ENCODE results near the gene RREB1. TPM values are rescaled to one million over a fixed set of nuclear protein-coding genes. Genes with fewer than 3 reads are reported as not detected.
A peak's percentile ranks its signal among the peaks of the same experiment; 100 is the strongest.

The RREB1 gene
- total and polyA plus RNA-seq, 7 experiments from 2014 or later = 4.2 to 56.7 (median 49.2) TPM

- H3K4me1 Mint-ChIP-seq = peaks cover 17 to 37% (median 24%) of the 10 kb centered on the region in 7 donors
- no peaks in the 10 kb centered on the region for H3K9me3 ChIP-seq (ENCODE audit: control insufficient read depth in 2 of 3, low read length in 3 of 3)
- H3K36me3 Mint-ChIP-seq = peaks cover 0 to 7% (median 5%) of the 10 kb centered on the region in 5 donors
- H3K4me3 Mint-ChIP-seq = no peak overlapping the region
- DNase-seq (no peak), ATAC-seq (no peak)
- CTCF ChIA-PET = no interaction called here
- intact Hi-C loops (cut with micrococcal nuclease) = loop anchor here (5.0 to 10.0 kb wide), 4 partner anchors 206 to 543 kb away; no protein-coding TSS in a partner anchor
- no peak overlapping the region for H3K27ac ChIP-seq (ENCODE audit: low read depth, low read length)
- H3K27ac Mint-ChIP-seq = peak overlapping the region in 5 of 9 donors; percentile 17 to 85 (median 69)
- no peak overlapping the region for H3K4me3 ChIP-seq (ENCODE audit: low read length)
- POLR2A ChIA-PET = no interaction called here
- H3K9me3 Mint-ChIP-seq = peaks cover 0 to 1% (median 0%) of the 10 kb centered on the region in 11 donors
- H3K4me1 ChIP-seq (ENCODE audit: control insufficient read depth in 2 of 2, insufficient read depth in 2 of 2, low read length in 2 of 2) = peaks cover 0 to 6% of the 10 kb centered on the region in 2 donors
- H3K27me3 ChIP-seq (ENCODE audit: control insufficient read depth in 2 of 2, insufficient read depth in 2 of 2, low read length in 2 of 2) = no peaks in the 10 kb centered on the region
- H3K36me3 ChIP-seq (ENCODE audit: control insufficient read depth in 2 of 3, insufficient read depth in 3 of 3, low read length in 3 of 3) = peaks cover 0 to 33% (median 0%) of the 10 kb centered on the region in 3 experiments
- H3K27me3 Mint-ChIP-seq = no peaks in the 10 kb centered on the region
Measured at GRCh38 chr6:7240351-7240750, 132.6 kb downstream of the RREB1 start.

- Histone ChIP-seq H3K9me3 (ENCODE audit: control insufficient read depth in 2 of 3, low read length in 3 of 3) (no peaks in the 10 kb centered on the region), H3K27ac (ENCODE audit: low read depth, low read length) (no peak overlapping the region), H3K4me1 (ENCODE audit: control insufficient read depth in 2 of 2, insufficient read depth in 2 of 2, low read length in 2 of 2) (peaks cover 0 to 6% of the 10 kb centered on the region in 2 donors), H3K4me3 (ENCODE audit: low read length) (no peak overlapping the region), H3K36me3 (ENCODE audit: control insufficient read depth in 2 of 3, insufficient read depth in 3 of 3, low read length in 3 of 3) (peaks cover 0 to 32% (median 0%) of the 10 kb centered on the region in 3 experiments), H3K27me3 (ENCODE audit: control insufficient read depth in 2 of 2, insufficient read depth in 2 of 2, low read length in 2 of 2) (no peaks in the 10 kb centered on the region)
- intact Hi-C loops (cut with micrococcal nuclease) = loop anchor here (5.0 to 10.0 kb wide), 4 partner anchors 206 to 544 kb away; no protein-coding TSS in a partner anchor
- ATAC-seq (no peak), DNase-seq (no peak)
- POLR2A ChIA-PET = no interaction called here
- no peak overlapping the region for H3K4me3 Mint-ChIP-seq
- CTCF ChIA-PET = interaction anchor here (1.4 to 3.7 kb wide), 2 partner anchors 481 to 517 kb away, joined by 3 to 26 read pairs; no protein-coding TSS in a partner anchor
- peaks cover 0 to 1% (median 0%) of the 10 kb centered on the region in 11 donors for H3K9me3 Mint-ChIP-seq
- peak overlapping the region in 7 of 9 donors; percentile 15 to 90 (median 54) for H3K27ac Mint-ChIP-seq
- peaks cover 13 to 33% (median 22%) of the 10 kb centered on the region in 7 donors for H3K4me1 Mint-ChIP-seq
- H3K36me3 Mint-ChIP-seq = peaks cover 0 to 7% (median 0%) of the 10 kb centered on the region in 5 donors
- no peaks in the 10 kb centered on the region for H3K27me3 Mint-ChIP-seq
Measured at GRCh38 chr6:7241160-7241559, 133.4 kb downstream of the RREB1 start.

- H3K4me1 ChIP-seq (ENCODE audit: control insufficient read depth in 2 of 2, insufficient read depth in 2 of 2, low read length in 2 of 2) = peaks cover 0 to 6% of the 10 kb centered on the region in 2 donors
- no peak overlapping the region for H3K27ac ChIP-seq (ENCODE audit: low read depth, low read length)
- Mint-ChIP-seq H3K27me3 (no peaks in the 10 kb centered on the region), H3K36me3 (peaks cover 0 to 8% (median 0%) of the 10 kb centered on the region in 5 donors), H3K9me3 (no peaks in the 10 kb centered on the region), H3K4me1 (peaks cover 13 to 33% (median 22%) of the 10 kb centered on the region in 7 donors), H3K4me3 (peak overlapping the region in 1 of 10 donors; percentile 38), H3K27ac (peak overlapping the region in 8 of 9 donors; percentile 26 to 85 (median 74))
- H3K27me3 ChIP-seq (ENCODE audit: control insufficient read depth in 2 of 2, insufficient read depth in 2 of 2, low read length in 2 of 2) = no peaks in the 10 kb centered on the region
- intact Hi-C loops (cut with micrococcal nuclease) = loop anchor here (2.0 to 10.0 kb wide), 6 partner anchors 133 to 545 kb away; no protein-coding TSS in a partner anchor
- no peaks in the 10 kb centered on the region for H3K9me3 ChIP-seq (ENCODE audit: control insufficient read depth in 2 of 3, low read length in 3 of 3)
- ATAC-seq (no peak), DNase-seq (no peak)
- no peak overlapping the region for H3K4me3 ChIP-seq (ENCODE audit: low read length)
- peaks cover 0 to 36% (median 0%) of the 10 kb centered on the region in 3 experiments for H3K36me3 ChIP-seq (ENCODE audit: control insufficient read depth in 2 of 3, insufficient read depth in 3 of 3, low read length in 3 of 3)
- CTCF ChIA-PET = interaction anchor here (0.7 to 3.7 kb wide), 7 partner anchors 10 to 521 kb away, joined by 3 to 26 read pairs (median 3); no protein-coding TSS in a partner anchor
- POLR2A ChIA-PET = no interaction called here
Measured at GRCh38 chr6:7241709-7242645, 134.2 kb downstream of the RREB1 start.

GRCh38 chr6:7242835-7243178, 135.0 kb downstream of the RREB1 start:
- peaks cover 0 to 44% (median 0%) of the 10 kb centered on the region in 3 experiments for H3K36me3 ChIP-seq (ENCODE audit: control insufficient read depth in 2 of 3, insufficient read depth in 3 of 3, low read length in 3 of 3)
- no peak overlapping the region for H3K4me3 ChIP-seq (ENCODE audit: low read length)
- H3K27me3 ChIP-seq (ENCODE audit: control insufficient read depth in 2 of 2, insufficient read depth in 2 of 2, low read length in 2 of 2) = no peaks in the 10 kb centered on the region
- Mint-ChIP-seq H3K9me3 (no peaks in the 10 kb centered on the region), H3K27ac (peak overlapping the region; percentile 0 to 85 (median 53)), H3K36me3 (peaks cover 0 to 13% (median 0%) of the 10 kb centered on the region in 5 donors), H3K4me1 (peaks cover 13 to 33% (median 22%) of the 10 kb centered on the region in 7 donors), H3K4me3 (peak overlapping the region in 2 of 10 donors; percentile 4 to 6), H3K27me3 (no peaks in the 10 kb centered on the region)
- no peak overlapping the region for H3K27ac ChIP-seq (ENCODE audit: low read depth, low read length)
- intact Hi-C loops (cut with micrococcal nuclease) = loop anchor here (1.0 to 10.0 kb wide), 13 partner anchors 134 to 686 kb away; partner anchors contain the start of gene RREB1 (in 1 of the 2)
- CTCF ChIA-PET = interaction anchor here (0.6 to 3.7 kb wide), 11 partner anchors 8 to 684 kb away, joined by 3 to 26 read pairs (median 4); no protein-coding TSS in a partner anchor
- H3K4me1 ChIP-seq (ENCODE audit: control insufficient read depth in 2 of 2, insufficient read depth in 2 of 2, low read length in 2 of 2) = peaks cover 0 to 6% of the 10 kb centered on the region in 2 donors
- no peaks in the 10 kb centered on the region for H3K9me3 ChIP-seq (ENCODE audit: control insufficient read depth in 2 of 3, low read length in 3 of 3)
- no peak for DNase-seq
- ATAC-seq = no peak
- POLR2A ChIA-PET = no interaction called here

GRCh38 chr6:7243179-7243981, 135.6 kb downstream of the RREB1 start:
- Histone ChIP-seq H3K9me3 (ENCODE audit: control insufficient read depth in 2 of 3, low read length in 3 of 3) (no peaks in the 10 kb centered on the region), H3K36me3 (ENCODE audit: control insufficient read depth in 2 of 3, insufficient read depth in 3 of 3, low read length in 3 of 3) (peaks cover 0 to 50% (median 4%) of the 10 kb centered on the region in 3 experiments), H3K27me3 (ENCODE audit: control insufficient read depth in 2 of 2, insufficient read depth in 2 of 2, low read length in 2 of 2) (no peaks in the 10 kb centered on the region), H3K4me3 (ENCODE audit: low read length) (no peak overlapping the region), H3K4me1 (ENCODE audit: control insufficient read depth in 2 of 2, insufficient read depth in 2 of 2, low read length in 2 of 2) (peaks cover 0 to 6% of the 10 kb centered on the region in 2 donors), H3K27ac (ENCODE audit: low read depth, low read length) (no peak overlapping the region)
- intact Hi-C loops (cut with micrococcal nuclease) = loop anchor here (1.0 to 10.0 kb wide), 13 partner anchors 135 to 686 kb away; partner anchors contain the start of gene RREB1 (in 1 of the 2)
- peak in 8 of 9 donors; percentile 34 to 77 (median 68) for DNase-seq
- Mint-ChIP-seq H3K27ac (peak overlapping the region; percentile 0 to 85 (median 53)), H3K36me3 (peaks cover 0 to 19% (median 3%) of the 10 kb centered on the region in 5 donors), H3K4me1 (peaks cover 13 to 33% (median 22%) of the 10 kb centered on the region in 7 donors), H3K9me3 (no peaks in the 10 kb centered on the region), H3K27me3 (no peaks in the 10 kb centered on the region), H3K4me3 (peak overlapping the region in 3 of 10 donors; percentile 4 to 20 (median 6))
- peak; percentile 86 for ATAC-seq
- CTCF ChIA-PET = interaction anchor here (0.6 to 3.7 kb wide), 15 partner anchors 9 to 684 kb away, joined by 3 to 26 read pairs (median 5); no protein-coding TSS in a partner anchor
- POLR2A ChIA-PET = interaction anchor here (0.6 to 0.8 kb wide), 2 partner anchors 382 to 517 kb away, joined by 3 to 6 read pairs; no protein-coding TSS in a partner anchor

Data from naive thymus-derived CD4-positive, alpha-beta T cell (primary cell).